GM12864 (cell line): Measurements from ENCODE around the gene OR52B2.

Experiments
- DNase-seq: peaks from one replicate; pipeline ENCODE4 v3.0.0-alpha.2; 2011; ENCODE audit warnings: low read depth
- H3K4me3 ChIP-seq: 2 replicates; pipeline ENCODE4 v1.5.1; 2011; ENCODE audit warnings: mild to moderate bottlenecking, low read depth, low read length, control low read depth
- CTCF ChIP-seq: IDR thresholded peaks from 2 replicates; pipeline ENCODE4 v1.5.1; 2011; ENCODE audit warnings: low read depth, mild to moderate bottlenecking, moderate library complexity, low read length, control low read depth, inconsistent platforms; ENCODE audit errors: missing control alignments

OR52B2 gene

GRCh38 chr11:6206456-6207180 is 36.5 kb upstream of the OR52B2 start:
- no peak for TF ChIP-seq CTCF
- H3K4me3 ChIP-seq: no peak overlapping the region
- DNase-seq: no peak

GRCh38 chr11:6205366-6205765 is 35.2 kb upstream of the OR52B2 start, which contains the start of gene C11orf42:
Gene C11orf42, plus strand, starts transcription at chr11:6205557. Its CDS starts 59 bp downstream, at chr11:6205616.
- no peak for TF ChIP-seq CTCF
- H3K4me3 ChIP-seq: no peak within 1 kb of the TSS
- DNase-seq: no peak

GRCh38 chr11:6204706-6205105 is 34.6 kb upstream of the OR52B2 start:
- DNase-seq: no peak

GRCh38 chr11:6203327-6203726 is 33.2 kb upstream of the OR52B2 start:
- no peak for TF ChIP-seq CTCF
- H3K4me3 ChIP-seq: no peak overlapping the region
- peak; percentile 24 for DNase-seq

More at GRCh38 chr11:6204706-6205105, 34.6 kb upstream of the OR52B2 start:
- TF ChIP-seq CTCF: no peak
- H3K4me3 ChIP-seq: no peak overlapping the region

- no peak overlapping the region for H3K4me3 ChIP-seq
- no peak for TF ChIP-seq CTCF
- no peak for DNase-seq
These were observed 31.9 kb upstream of the OR52B2 start for GRCh38 chr11:6202041-6202440.

- no peak overlapping the region for H3K4me3 ChIP-seq
- DNase-seq: no peak
- TF ChIP-seq CTCF: no peak
These were observed 31.4 kb upstream of the OR52B2 start for GRCh38 chr11:6201481-6201880.

- no peak for TF ChIP-seq CTCF
- no peak overlapping the region for H3K4me3 ChIP-seq
- no peak for DNase-seq
These were observed 30.8 kb upstream of the OR52B2 start for GRCh38 chr11:6200975-6201374.
